Measurements from ENCODE around the gene PDE6B. TPM values are rescaled to one million over a fixed set of nuclear protein-coding genes. Genes with fewer than 3 reads are reported as not detected.
"Not testable (repeated sequence)": the region's sequence is repeated elsewhere in the genome, so short reads cannot be mapped to it uniquely, and the experiment has no call there.

Gene PDE6B
- total RNA-seq, 1 donor from 2014 or later, result 0.27 TPM

DNA sequence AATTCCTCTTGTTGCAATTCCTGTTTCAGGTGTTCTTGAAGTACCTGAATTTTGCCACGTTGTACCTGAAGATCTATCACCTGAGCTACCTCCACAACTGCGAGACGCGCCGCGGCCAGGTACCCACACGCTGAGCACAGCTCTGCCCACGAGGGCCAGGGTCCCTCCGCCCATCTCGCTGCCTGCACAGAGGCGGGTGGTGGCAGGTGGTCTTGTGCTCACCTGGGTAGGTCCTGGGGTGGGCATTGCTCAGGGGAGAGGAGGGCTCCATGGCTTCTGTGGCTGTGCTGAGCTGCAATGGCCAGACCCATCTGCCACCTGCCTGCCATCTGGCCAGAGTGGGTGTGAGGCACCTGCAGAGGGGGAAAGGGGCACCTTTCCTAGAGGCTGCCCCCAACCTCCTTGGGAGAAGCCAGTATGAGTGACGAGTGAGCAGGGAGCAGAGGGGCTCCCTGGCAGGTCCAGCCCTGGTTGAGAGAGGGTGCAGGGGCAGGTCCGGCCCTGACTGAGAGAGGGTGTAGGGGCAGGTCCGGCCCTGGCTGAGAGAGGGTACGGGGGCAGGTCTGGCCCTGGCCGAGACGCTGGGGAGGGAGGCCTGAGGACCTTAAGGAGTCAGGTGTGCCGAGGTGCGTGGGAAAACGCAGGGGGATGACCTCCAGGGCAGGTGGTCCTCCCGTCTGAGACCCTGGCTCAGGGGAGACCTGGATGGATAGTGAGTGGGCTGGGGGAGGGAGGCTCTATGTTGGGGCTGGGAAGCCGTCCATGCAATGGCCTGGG, 10.7 kb downstream of the PDE6B start:
- DNase-seq (ENCODE audit: low read depth), result no peak

DNA sequence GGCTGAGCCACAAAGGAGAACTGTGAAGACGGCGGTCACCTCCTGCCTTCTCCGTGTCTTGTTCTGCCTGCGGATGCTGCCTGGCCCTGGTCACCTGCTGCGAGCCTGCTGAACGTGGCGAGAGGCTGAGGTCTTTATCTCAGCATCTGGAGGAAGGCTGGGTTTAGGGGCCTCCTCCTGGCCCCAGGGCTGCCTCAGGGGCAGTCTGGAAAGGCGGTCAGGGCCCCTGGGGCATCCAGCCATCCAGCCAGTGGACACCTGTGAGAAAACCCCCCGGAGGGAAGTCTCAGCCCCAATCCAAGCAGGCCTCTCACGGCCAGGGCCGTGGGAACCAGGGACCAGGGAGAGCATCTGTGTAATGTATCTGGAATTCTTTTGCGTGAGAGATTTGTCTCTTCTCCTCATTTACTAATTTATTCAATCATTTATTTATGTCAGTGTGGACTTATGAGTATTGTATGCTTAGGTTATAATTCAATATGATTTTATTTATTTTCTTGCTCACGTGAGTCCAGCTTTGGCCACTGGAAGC, 11.3 kb downstream of the PDE6B start:
- no peak for DNase-seq (ENCODE audit: low read depth)

DNA sequence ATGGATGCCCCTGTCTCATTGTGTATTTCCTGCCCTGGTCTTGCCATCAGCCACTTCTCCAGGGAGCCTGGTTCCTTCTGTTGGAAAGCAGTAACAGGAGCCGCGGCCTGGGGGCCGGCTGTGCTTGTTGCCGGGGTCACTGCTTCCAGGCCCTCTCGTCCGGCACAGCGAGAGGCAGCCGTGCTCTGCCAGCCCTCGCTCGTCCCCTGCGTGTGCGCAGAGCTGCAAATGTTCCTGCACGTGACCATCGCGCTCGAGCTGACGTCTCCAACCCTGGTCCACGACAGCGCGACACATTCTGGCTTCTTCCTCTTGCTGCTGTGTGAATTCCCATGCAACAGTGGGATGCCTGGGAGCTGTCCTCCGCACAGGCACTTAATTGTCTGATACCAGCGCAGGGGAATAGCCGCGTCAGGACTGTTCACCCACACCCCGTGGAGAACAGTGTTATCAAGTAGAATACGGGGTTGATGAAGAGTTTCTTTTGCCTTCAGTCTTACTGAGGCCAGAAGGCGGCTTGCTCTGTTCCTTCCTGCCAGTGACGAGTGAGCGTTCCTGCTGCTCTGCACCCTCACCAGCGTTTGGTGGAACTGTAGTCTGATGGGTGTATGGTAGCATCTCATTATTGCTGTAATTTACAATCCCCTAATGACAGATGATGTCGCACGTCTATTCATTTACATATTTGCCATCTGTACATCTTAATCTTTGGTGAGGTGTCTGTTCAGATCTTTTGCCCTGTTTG, 12.3 kb downstream of the PDE6B start:
- DNase-seq (ENCODE audit: low read depth), result no peak

DNA sequence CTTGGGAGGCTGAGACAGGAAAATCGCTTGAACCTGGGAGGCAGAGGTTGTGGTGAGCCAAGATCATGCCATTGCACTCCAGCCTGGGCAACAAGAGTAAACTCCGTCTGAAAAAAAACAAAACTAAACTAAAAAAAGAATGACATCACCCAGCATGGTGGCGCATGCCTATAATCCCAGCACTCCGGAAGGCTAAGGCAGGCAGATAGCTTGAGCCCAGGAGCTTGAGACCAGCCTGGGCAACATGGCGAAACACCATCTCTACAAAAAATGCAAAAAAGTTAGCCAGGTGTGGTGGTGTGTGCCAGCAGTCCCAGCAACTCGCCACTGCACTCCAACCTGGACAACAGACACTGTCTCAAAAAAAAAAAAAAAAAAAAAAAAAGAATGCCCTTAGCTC, 17.0 kb downstream of the PDE6B start:
- DNase-seq (ENCODE audit: low read depth), result not testable (repeated sequence)

GRCh38 chr4:646460-646859, 21.1 kb downstream of the PDE6B start:
- no peak for DNase-seq (ENCODE audit: low read depth)

- DNase-seq (ENCODE audit: low read depth), result no peak
These were observed 22.1 kb downstream of the PDE6B start for GRCh38 chr4:647481-647880.

DNA sequence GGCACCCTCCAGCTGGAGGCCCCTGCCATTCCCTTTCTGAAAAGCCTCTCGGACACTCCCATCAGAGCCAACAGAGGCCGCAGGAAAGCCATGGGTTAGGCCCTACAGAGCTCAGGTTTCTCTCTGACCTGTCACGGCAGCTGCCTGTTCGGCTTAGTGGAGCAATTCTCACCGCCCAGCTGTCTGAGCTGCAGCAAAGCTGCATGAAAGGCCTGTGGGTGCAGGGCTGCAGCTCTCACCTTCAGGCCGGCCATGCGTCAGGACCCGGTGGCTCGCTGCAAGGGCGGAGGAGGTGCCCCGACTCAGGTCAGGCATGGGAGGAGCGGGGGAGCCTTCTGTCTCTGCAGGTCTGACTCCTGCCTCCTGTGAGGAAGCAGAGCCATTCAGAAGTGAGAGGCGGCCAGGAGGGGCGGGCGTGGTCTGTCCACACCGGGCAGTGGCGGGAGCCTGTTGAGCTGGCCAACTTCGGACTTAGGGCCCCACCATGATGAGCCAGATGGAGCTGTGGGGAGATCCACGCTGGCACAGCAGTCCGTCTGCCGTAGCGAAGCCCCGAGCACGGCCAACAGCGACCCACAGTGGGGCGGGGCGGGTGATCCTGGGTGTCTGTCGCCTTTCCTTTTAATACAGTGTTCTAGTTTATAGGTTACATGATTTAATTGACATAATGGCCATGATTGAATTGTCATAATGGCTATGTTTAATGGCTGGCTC, 23.4 kb downstream of the PDE6B start:
- peak; percentile 79 for DNase-seq (ENCODE audit: low read depth)

DNA sequence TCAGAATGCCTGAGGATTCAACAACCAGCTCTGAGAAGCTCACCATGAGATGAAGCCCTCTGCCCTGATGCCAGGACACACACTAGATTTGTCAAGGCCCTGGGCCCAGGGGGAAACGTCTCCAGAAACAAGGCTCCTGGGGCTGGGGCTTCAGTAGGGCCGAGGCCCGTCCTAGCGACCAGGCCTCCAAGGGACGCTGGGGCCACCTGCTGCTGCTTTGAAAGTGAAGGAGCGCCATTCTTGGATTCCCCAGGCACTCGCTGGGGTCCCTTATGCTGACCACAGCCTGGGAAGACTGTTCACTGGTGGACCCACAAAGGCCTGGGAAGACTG, 23.9 kb downstream of the PDE6B start:
- no peak for DNase-seq (ENCODE audit: low read depth)

DNA sequence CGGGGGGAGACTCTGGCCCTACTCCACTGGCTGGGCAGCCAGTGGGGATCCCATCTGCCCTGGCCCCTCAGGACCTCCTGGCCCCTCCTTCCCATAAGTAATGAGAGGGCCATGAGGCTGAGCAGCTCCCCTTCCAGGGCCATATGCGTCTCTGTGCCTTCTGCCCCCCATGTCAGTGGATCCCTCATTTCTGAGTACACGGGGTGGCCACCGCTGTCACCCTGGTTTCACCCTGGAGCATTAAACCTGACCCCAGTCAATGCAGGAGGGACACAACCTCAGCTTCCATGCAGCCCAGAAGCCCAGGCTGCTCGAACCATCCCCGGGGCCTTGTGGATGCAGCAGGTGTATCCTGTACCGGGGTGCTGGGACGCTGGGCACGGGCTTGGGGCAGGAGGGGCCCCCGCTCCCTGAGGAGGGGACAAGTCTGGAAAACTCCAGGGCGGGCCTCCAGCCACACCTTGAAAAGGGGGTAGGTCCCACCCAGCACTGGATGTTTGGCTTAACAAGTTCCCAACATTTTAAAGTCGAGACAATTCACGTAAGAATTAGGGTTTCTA, 24.5 kb downstream of the PDE6B start:
- DNase-seq (ENCODE audit: low read depth), result no peak

GRCh38 chr4:650461-650860, 25.1 kb downstream of the PDE6B start:
- no peak for DNase-seq (ENCODE audit: low read depth)

DNA sequence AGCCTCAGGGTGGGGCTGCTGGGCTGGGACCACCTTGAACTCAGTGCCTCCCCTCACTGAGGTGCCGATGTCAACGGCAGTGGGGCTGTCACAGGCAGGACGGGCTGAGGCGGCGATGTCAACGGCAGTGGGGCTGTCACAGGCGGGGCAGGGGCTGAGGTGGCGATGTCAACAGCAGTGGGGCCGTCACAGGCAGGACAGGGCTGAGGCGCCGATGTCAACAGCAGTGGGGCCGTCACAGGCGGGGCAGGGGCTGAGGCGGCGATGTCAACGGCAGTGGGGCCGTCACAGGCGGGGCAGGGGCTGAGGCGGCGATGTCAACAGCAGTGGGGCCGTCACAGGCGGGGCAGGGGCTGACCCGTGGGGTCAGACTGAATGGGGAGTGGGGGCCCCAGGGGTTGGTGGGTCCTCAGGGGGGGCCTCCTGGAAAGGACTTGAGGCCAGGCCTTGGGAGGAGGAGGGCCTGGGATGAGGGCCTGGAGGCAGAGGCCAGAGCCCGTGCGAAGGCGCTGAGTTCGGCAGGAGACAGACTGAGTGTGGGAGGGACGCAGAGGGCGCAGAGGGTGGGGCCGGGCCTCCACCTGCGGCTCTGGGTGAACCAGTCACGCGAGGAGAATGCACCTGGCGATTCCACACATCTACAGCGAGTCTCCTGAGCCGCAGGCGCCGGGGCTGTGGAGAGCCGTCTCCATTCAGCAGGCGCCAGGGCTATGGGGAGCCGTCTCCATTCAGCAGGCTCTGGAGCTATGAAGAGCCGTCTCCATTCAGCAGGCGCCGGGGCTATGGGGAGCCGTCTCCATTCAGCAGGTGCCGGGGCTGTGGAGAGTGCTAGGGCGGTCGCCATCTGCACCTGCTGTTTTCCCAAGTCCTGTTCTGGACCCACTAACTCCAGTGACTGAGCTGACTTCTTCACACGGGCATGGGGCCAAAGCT, 25.8 kb downstream of the PDE6B start:
- DNase-seq (ENCODE audit: low read depth), result peak; percentile 45

DNA sequence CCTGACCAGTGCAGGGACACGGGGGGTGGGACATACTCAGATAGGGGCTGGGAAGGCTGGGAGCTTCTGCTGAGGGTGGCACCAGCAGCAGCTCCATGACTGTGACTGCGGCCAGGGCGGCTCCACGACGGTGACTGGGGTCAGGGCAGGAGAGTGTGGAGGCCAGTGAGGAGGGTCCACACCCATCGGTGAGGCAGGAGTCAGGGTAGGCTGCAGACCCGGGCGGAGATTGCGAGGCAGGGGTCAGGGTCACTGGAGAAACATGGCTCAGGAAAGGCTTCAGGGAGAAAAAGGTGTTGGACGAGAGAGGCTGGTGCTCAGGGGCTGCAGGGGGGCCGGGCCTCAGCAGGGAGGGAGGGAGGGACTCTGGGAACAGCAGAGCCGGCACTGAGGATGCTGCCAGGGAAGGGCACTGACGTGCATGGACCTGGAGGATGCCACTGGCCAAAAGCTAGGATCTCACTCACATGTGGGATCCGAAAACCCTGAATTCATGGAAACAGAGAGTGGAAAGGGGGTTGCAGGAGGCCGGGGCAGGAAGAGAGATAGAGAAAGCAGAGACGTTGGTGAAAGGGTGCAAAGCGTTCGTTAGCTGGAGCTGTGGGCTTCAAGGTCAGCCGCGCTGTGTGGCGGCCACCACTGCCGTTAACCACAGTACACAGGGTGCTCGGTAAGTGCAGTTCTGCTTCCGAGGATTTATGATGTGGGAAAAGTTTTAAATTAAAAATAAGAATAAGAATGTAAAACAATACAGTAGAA, 26.7 kb downstream of the PDE6B start:
- DNase-seq (ENCODE audit: low read depth), result no peak

DNA sequence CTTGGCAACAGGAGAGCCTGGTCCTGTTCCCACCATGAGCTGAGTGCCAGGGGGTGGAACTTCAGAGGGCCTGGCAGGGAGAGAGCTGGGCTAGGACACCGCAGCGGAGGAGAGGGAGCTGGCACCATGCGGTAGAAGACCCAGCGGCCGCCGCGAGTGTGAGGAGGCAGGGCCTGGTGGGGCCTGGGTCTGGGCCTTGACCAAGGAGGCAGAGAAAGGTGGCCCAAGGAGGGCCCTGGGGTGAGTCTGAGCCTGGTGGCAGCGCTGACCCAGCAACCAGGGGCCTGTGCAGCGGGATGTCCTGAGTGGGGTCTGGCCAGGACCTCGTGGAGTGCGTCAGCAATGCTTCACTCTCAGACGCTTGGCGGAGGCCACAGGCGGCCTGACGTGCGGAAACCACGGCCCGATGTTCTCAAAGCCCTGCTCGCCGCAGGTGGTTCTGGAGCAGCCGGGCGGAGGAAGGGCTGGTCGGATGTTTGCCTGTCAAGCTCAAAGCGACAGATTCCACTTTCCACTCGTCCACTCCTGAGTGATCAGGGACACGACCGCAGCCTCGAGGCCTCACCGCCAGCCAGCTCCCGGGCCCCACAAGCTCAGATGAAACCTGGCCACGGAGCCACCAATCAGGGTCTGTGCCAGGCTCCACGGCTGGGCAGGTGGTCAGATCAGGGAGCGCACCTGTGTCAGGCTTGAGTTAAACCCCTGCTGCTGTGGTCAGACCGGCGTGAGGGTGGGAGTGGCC, 27.9 kb downstream of the PDE6B start:
- no peak for DNase-seq (ENCODE audit: low read depth)

DNA sequence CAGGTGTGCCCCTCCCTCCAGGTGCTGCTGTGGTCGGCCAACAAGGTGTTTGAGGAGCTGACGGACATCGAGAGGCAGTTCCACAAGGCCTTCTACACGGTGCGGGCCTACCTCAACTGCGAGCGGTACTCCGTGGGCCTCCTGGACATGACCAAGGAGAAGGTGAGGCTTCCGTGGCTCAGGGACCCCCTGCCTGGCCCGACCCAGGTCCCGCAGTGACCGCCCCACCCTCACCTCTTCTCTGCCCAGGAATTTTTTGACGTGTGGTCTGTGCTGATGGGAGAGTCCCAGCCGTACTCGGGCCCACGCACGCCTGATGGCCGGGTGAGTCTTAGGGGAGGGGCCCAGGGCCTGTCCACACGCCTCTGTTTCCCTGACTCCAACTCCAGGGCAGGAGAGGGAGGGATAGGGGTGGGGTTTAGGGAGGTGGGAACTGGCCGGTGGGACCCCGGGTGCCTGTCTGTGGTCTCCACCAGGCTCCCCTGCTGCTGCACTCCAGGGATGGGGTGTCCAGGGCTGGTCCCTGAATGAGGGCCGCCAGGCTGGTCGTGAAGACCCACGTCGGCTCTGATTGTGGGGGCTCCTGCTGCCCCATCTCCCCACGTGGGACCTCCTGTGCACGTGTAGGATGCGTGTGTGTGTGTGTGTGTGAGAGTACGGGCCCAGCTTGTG, 28.6 kb downstream of the PDE6B start:
- DNase-seq (ENCODE audit: low read depth), result no peak

- no peak for DNase-seq (ENCODE audit: low read depth)
These were observed 29.1 kb downstream of the PDE6B start for GRCh38 chr4:654503-654845.

- no peak for DNase-seq (ENCODE audit: low read depth)
These were observed 29.6 kb downstream of the PDE6B start for GRCh38 chr4:654871-655463.

DNA sequence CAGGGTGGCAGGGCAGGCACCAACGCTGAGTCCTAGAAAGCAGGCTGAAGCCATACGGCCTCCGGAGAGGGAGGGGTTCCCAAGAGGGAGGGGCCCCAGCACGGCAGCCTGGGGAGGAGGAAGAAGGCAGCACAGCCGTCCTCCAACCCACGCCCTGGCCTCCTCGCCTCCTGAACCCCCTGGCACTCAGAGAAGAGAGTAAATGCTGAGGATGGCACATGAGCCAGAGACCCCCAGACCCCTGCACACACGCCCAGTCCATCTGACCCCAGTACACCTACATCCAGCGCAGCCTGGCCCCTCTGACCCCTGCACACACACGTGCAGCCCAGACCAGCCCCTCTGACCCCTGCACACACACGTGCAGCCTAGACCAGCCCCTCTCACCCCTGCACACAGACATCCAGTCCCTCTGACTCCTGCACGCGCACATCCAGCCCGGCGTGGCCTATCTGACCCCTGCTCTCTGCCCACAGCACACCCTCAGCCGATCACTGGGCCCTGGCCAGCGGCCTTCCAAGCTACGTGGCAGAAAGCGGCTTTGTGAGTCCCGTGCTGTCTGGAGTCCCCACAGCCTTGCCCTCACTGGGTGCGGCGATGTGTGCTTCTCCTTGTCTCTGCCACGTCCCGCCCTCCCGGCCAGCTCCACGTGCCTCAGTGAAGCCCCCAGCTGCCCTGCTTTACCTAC, 30.2 kb downstream of the PDE6B start:
- DNase-seq (ENCODE audit: low read depth), result no peak
